A549 (cell line): ENCODE results near the gene ATP2C1.

Experiments used
- CTCF ChIP-seq: fragments of >200 bp; sonication (Bioruptor Twin); formaldehyde crosslinking; IDR thresholded peaks from 3 replicates; pipeline ENCODE4 v1.5.1; 2016
- MAX ChIP-seq: IDR thresholded peaks from 2 replicates; pipeline ENCODE4 v1.6.1; 2012
- NR3C1 ChIP-seq: fragments of >200 bp; sonication (Bioruptor Twin); formaldehyde crosslinking; IDR thresholded peaks from 3 replicates; pipeline ENCODE4 v1.6.1; 2017

DNA sequence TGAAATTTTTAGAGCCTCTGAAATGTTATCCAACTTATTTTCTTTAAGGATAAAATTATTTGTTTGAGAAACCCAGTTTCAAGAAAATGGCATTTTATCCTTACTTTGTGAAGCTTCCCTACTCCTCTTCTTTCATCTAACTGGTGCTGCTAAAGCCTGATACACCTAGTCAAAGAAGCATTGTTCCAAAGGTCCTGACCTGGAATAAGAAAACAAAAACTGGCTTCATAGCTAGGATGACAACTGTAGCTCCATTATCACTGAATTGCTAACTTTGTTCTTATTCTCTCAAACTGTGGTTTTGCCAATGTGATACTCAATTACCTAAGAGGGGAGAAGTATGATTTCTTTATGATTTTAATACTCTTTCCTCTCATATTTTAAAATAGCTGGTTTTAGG is 27.6 kb upstream of the ATP2C1 start:
- TF ChIP-seq CTCF = no peak
- TF ChIP-seq MAX = no peak
- no peak for TF ChIP-seq NR3C1
